Measurements from ENCODE around the gene SENP1. TPM values are rescaled to one million over a fixed set of nuclear protein-coding genes. Genes with fewer than 3 reads are reported as not detected.

Gene SENP1
- total RNA-seq, 1 donor = 43.8 TPM

GRCh38 chr12:48069241-48069640 lies 36.6 kb downstream of the SENP1 start:
- TF ChIP-seq CTCF (IDR thresholded peaks at IDR 0.05; ENCODE audit: insufficient read depth, low read length) = no peak
- no peak overlapping the region for H3K4me3 ChIP-seq (ENCODE audit: low read depth, low read length)
- DNase-seq (ENCODE audit: low read depth) = peak; percentile 5

GRCh38 chr12:48068457-48068856 lies 37.4 kb downstream of the SENP1 start:
- TF ChIP-seq CTCF (IDR thresholded peaks at IDR 0.05; ENCODE audit: insufficient read depth, low read length) = no peak
- no peak overlapping the region for H3K4me3 ChIP-seq (ENCODE audit: low read depth, low read length)
- DNase-seq (ENCODE audit: low read depth) = no peak

- no peak overlapping the region for H3K4me3 ChIP-seq (ENCODE audit: low read depth, low read length)
- DNase-seq (ENCODE audit: low read depth) = no peak
- no peak for TF ChIP-seq CTCF (IDR thresholded peaks at IDR 0.05; ENCODE audit: insufficient read depth, low read length)
Observed at GRCh38 chr12:48067250-48067938, 38.5 kb downstream of the SENP1 start.

GRCh38 chr12:48065041-48065440 lies 40.8 kb downstream of the SENP1 start:
- DNase-seq (ENCODE audit: low read depth) = no peak
- TF ChIP-seq CTCF (IDR thresholded peaks at IDR 0.05; ENCODE audit: insufficient read depth, low read length) = no peak
- H3K4me3 ChIP-seq (ENCODE audit: low read depth, low read length) = no peak overlapping the region

GRCh38 chr12:48063530-48063929 lies 42.3 kb downstream of the SENP1 start:
- H3K4me3 ChIP-seq (ENCODE audit: low read depth, low read length) = no peak overlapping the region
- no peak for TF ChIP-seq CTCF (IDR thresholded peaks at IDR 0.05; ENCODE audit: insufficient read depth, low read length)
- no peak for DNase-seq (ENCODE audit: low read depth)

- no peak for DNase-seq (ENCODE audit: low read depth)
Observed at GRCh38 chr12:48061938-48062719, 43.8 kb downstream of the SENP1 start.

More at GRCh38 chr12:48061938-48062719, 43.8 kb downstream of the SENP1 start:
- H3K4me3 ChIP-seq (ENCODE audit: low read depth, low read length) = no peak overlapping the region
- no peak for TF ChIP-seq CTCF (IDR thresholded peaks at IDR 0.05; ENCODE audit: insufficient read depth, low read length)

All from fibroblast of the aortic adventitia (primary cell).